HEK293 (cell line): ENCODE data around the gene STAT3.

Experiments used
- ATF2 ChIP-seq: fragments of 450-650 bp; formaldehyde crosslinking; IDR thresholded peaks from 2 replicates; pipeline ENCODE4 v1.5.1; 2016; ENCODE audit warnings: missing biosample characterization, missing genetic modification characterization, low read depth
- HIC1 ChIP-seq: fragments of 450-650 bp; formaldehyde crosslinking; IDR thresholded peaks from 2 replicates; pipeline ENCODE4 v1.5.1; 2016; ENCODE audit warnings: missing biosample characterization, missing genetic modification characterization
- IKZF3 ChIP-seq: fragments of 450-650 bp; IDR thresholded peaks from 2 replicates; pipeline ENCODE4 v1.5.0; 2018; ENCODE audit warnings: missing biosample characterization, mild to moderate bottlenecking, missing genetic modification characterization, moderate library complexity
- KLF10 ChIP-seq: fragments of 450-650 bp; IDR thresholded peaks from 2 replicates; pipeline ENCODE4 v1.5.1; 2018; ENCODE audit warnings: missing biosample characterization, mild to moderate bottlenecking, missing genetic modification characterization
- PATZ1 ChIP-seq: fragments of 450-650 bp; formaldehyde crosslinking; IDR thresholded peaks from 2 replicates; pipeline ENCODE4 v1.5.1; 2016; ENCODE audit warnings: missing biosample characterization, missing genetic modification characterization
- PRDM6 ChIP-seq: fragments of 450-650 bp; formaldehyde crosslinking; IDR thresholded peaks from 2 replicates; pipeline ENCODE4 v1.5.1; 2017; ENCODE audit warnings: missing biosample characterization, missing genetic modification characterization
- SP2 ChIP-seq: fragments of 450-650 bp; formaldehyde crosslinking; IDR thresholded peaks from 2 replicates; pipeline ENCODE4 v1.5.1; 2016; ENCODE audit warnings: missing biosample characterization, missing genetic modification characterization
- SP7 ChIP-seq: fragments of 450-650 bp; formaldehyde crosslinking; IDR thresholded peaks from 2 replicates; pipeline ENCODE4 v1.5.1; 2016; ENCODE audit warnings: missing biosample characterization, missing genetic modification characterization
- TSHZ1 ChIP-seq: fragments of 450-650 bp; formaldehyde crosslinking; IDR thresholded peaks from 2 replicates; pipeline ENCODE4 v1.5.1; 2016; ENCODE audit warnings: missing biosample characterization, missing genetic modification characterization, borderline replicate concordance
- WT1 ChIP-seq: fragments of 450-650 bp; formaldehyde crosslinking; IDR thresholded peaks from 2 replicates; pipeline ENCODE4 v1.5.1; 2016; ENCODE audit warnings: missing biosample characterization, missing genetic modification characterization
- ZBTB17 ChIP-seq: fragments of 450-650 bp; formaldehyde crosslinking; IDR thresholded peaks from 2 replicates; pipeline ENCODE4 v1.5.1; 2016; ENCODE audit warnings: missing biosample characterization, missing genetic modification characterization
- ZBTB21 ChIP-seq: fragments of 450-650 bp; formaldehyde crosslinking; IDR thresholded peaks from 2 replicates; pipeline ENCODE4 v1.5.1; 2017; ENCODE audit warnings: missing biosample characterization, missing genetic modification characterization
- ZFP37 ChIP-seq: fragments of 450-650 bp; formaldehyde crosslinking; IDR thresholded peaks from 2 replicates; pipeline ENCODE4 v1.5.1; 2016; ENCODE audit warnings: missing biosample characterization, missing genetic modification characterization
- ZNF133 ChIP-seq: fragments of 450-650 bp; formaldehyde crosslinking; IDR thresholded peaks from 2 replicates; pipeline ENCODE4 v1.5.1; 2016; ENCODE audit warnings: missing biosample characterization, missing genetic modification characterization
- ZNF140 ChIP-seq: fragments of 450-650 bp; formaldehyde crosslinking; IDR thresholded peaks from 2 replicates; pipeline ENCODE4 v1.5.1; 2016; ENCODE audit warnings: missing biosample characterization, missing genetic modification characterization
- ZNF155 ChIP-seq: fragments of 450-650 bp; formaldehyde crosslinking; IDR thresholded peaks from 2 replicates; pipeline ENCODE4 v1.5.1; 2016; ENCODE audit warnings: missing biosample characterization, missing genetic modification characterization
- ZNF23 ChIP-seq: fragments of 450-650 bp; formaldehyde crosslinking; IDR thresholded peaks from 2 replicates; pipeline ENCODE4 v1.5.1; 2016; ENCODE audit warnings: missing biosample characterization, missing genetic modification characterization, borderline replicate concordance
- ZNF280C ChIP-seq: fragments of 450-650 bp; formaldehyde crosslinking; IDR thresholded peaks from 2 replicates; pipeline ENCODE4 v1.5.1; 2016; ENCODE audit warnings: missing biosample characterization, missing genetic modification characterization
- ZNF366 ChIP-seq: fragments of 450-650 bp; formaldehyde crosslinking; conservative IDR thresholded peaks from 2 replicates; pipeline ENCODE4 v1.5.1; 2016; ENCODE audit warnings: missing biosample characterization, missing genetic modification characterization
- ZNF394 ChIP-seq: fragments of 450-650 bp; formaldehyde crosslinking; IDR thresholded peaks from 2 replicates; pipeline ENCODE4 v1.5.1; 2016; ENCODE audit warnings: missing biosample characterization, missing genetic modification characterization, mild to moderate bottlenecking, moderate library complexity, borderline replicate concordance
- ZNF580 ChIP-seq: fragments of 450-650 bp; formaldehyde crosslinking; IDR thresholded peaks from 2 replicates; pipeline ENCODE4 v1.5.1; 2016; ENCODE audit warnings: missing biosample characterization, missing genetic modification characterization
- ZNF621 ChIP-seq: fragments of 450-650 bp; formaldehyde crosslinking; IDR thresholded peaks from 2 replicates; pipeline ENCODE4 v1.5.1; 2017; ENCODE audit warnings: missing biosample characterization, missing genetic modification characterization
- ZNF629 ChIP-seq: fragments of 450-650 bp; formaldehyde crosslinking; IDR thresholded peaks from 2 replicates; pipeline ENCODE4 v1.5.1; 2017; ENCODE audit warnings: missing biosample characterization, missing genetic modification characterization
- ZSCAN23 ChIP-seq: fragments of 450-650 bp; formaldehyde crosslinking; IDR thresholded peaks from 2 replicates; pipeline ENCODE4 v1.5.1; 2016; ENCODE audit warnings: missing biosample characterization, missing genetic modification characterization
- ZSCAN30 ChIP-seq: fragments of 450-650 bp; IDR thresholded peaks from 2 replicates; pipeline ENCODE4 v1.5.1; 2018; ENCODE audit warnings: missing biosample characterization, mild to moderate bottlenecking, missing genetic modification characterization, moderate library complexity

The STAT3 gene

GRCh38 chr17:42266918-42267766 lies 121.1 kb downstream of the STAT3 start (continued):
- TF ChIP-seq ZBTB17 (peak; percentile 54; the same call in 1 of the 2 replicates), SP2 (0 out of 2 replicates have a peak, but pooled peaks have one; percentile 9), HIC1 (tag by site-specific recombination) (peak; percentile 98), ATF2 (peak; percentile 90), ZNF621 (tag by site-specific recombination) (no peak), ZNF140 (no peak), PATZ1 (tag by site-specific recombination) (peak; percentile 35; the same call in 1 of the 2 replicates), ZSCAN23 (tag by site-specific recombination) (0 out of 2 replicates have a peak, but pooled peaks have one; percentile 45), ZNF580 (tag by site-specific recombination) (no peak), KLF10 (tag by site-specific recombination) (peak; percentile 40; the same call in 1 of the 2 replicates), ZSCAN30 (peak; percentile 64; the same call in 1 of the 2 replicates), ZNF280C (tag by site-specific recombination) (no peak), PRDM6 (tag by site-specific recombination) (peak; percentile 92), ZNF155 (tag by site-specific recombination) (no peak), SP7 (tag by site-specific recombination) (peak; percentile 91), ZNF366 (tag by site-specific recombination) (peak; percentile 82; the same call in 1 of the 2 replicates), TSHZ1 (tag by site-specific recombination) (peak; percentile 87; the same call in 1 of the 2 replicates), ZFP37 (tag by site-specific recombination) (0 out of 2 replicates have a peak, but pooled peaks have one; percentile 40), ZBTB21 (peak; percentile 98), ZNF629 (peak; percentile 99), WT1 (tag by site-specific recombination) (peak; percentile 84), ZNF394 (tag by site-specific recombination) (peak; percentile 44; the same call in 1 of the 2 replicates), ZNF23 (tag by site-specific recombination) (no peak), IKZF3 (tag by site-specific recombination) (0 out of 2 replicates have a peak, but pooled peaks have one; percentile 12), ZNF133 (tag by site-specific recombination) (no peak)
